Common myeloid progenitor, CD34-positive (primary cell): ENCODE measurements around the gene FXYD7.
A peak's percentile ranks its signal among the peaks of the same experiment; 100 is the strongest.

Source experiments
- CTCF ChIA-PET: fragments of 350-600 bp; sonication (Branson Sonifier 250); formaldehyde crosslinking; loops from one replicate; lab custom pipeline; 2021; ENCODE audit warnings: antibody characterized with exemption; lab: Charles Lee
- POLR2A ChIA-PET: fragments of 350-600 bp; sonication (Branson Sonifier 250); formaldehyde crosslinking; loops from one replicate; lab custom pipeline; 2021; ENCODE audit warnings: antibody characterized with exemption; lab: Charles Lee
- DNase-seq, 3 donors: peaks; one replicate each; pipeline versions ENCODE4 v3.0.0 to v3.0.0-alpha.2; 2013
- H3K27ac ChIP-seq, 2 experiments: 1 replicate in 1 of 2; 2 replicates in 1 of 2; pipeline ENCODE4 v1.7.0; 2013; ENCODE audit warnings: inconsistent platforms in 2 of 2, low read length in 2 of 2, mild to moderate bottlenecking in 2 of 2, low read depth in 1 of 2, moderate library complexity in 1 of 2; ENCODE audit not compliant: severe bottlenecking in 2 of 2, insufficient read depth in 1 of 2, poor library complexity in 1 of 2
- H3K27me3 ChIP-seq, 5 experiments: replicated peaks in 2 of 5; 1 replicate in 3 of 5; 2 replicates in 2 of 5; pipeline versions ENCODE4 v1.6.1 to v1.7.0; 2013; ENCODE audit warnings: low read length in 4 of 5, mild to moderate bottlenecking in 2 of 5, moderate library complexity in 2 of 5, inconsistent platforms in 1 of 5; ENCODE audit not compliant: insufficient read depth in 5 of 5, control insufficient read depth in 4 of 5
- H3K36me3 ChIP-seq, 4 experiments: 1 replicate in 2 of 4; 2 replicates in 2 of 4; pipeline versions ENCODE4 v1.6.1 to v1.7.0; 2013; ENCODE audit warnings: low read length in 3 of 4, control low read depth in 1 of 4, mild to moderate bottlenecking in 1 of 4; ENCODE audit not compliant: control insufficient read depth in 4 of 4, insufficient read depth in 4 of 4
- H3K4me1 ChIP-seq, 4 experiments: 1 replicate in 3 of 4; 2 replicates in 1 of 4; pipeline versions ENCODE4 v1.6.1 to v1.7.1; 2013; ENCODE audit warnings: low read length in 3 of 4, mild to moderate bottlenecking in 3 of 4, control low read depth in 1 of 4, inconsistent platforms in 1 of 4, moderate library complexity in 1 of 4; ENCODE audit not compliant: control insufficient read depth in 4 of 4, insufficient read depth in 4 of 4; ENCODE audit errors: control extremely low read depth in 1 of 4
- H3K4me3 ChIP-seq, 7 experiments: 1 replicate in 4 of 7; 2 replicates in 3 of 7; pipeline versions ENCODE4 v1.5.1 to v1.7.0; 2013; ENCODE audit warnings: mild to moderate bottlenecking in 7 of 7, low read length in 6 of 7, moderate library complexity in 6 of 7, inconsistent platforms in 2 of 7, low read depth in 2 of 7, control low read depth in 1 of 7; ENCODE audit not compliant: insufficient read depth in 4 of 7, control insufficient read depth in 1 of 7; ENCODE audit errors: extremely low read depth in 1 of 7
- H3K9me3 ChIP-seq, 5 experiments: 1 replicate in 4 of 5; 2 replicates in 1 of 5; pipeline versions ENCODE4 v1.6.1 to v1.7.1; 2013; ENCODE audit warnings: low read length in 4 of 5, mild to moderate bottlenecking in 2 of 5, inconsistent platforms in 1 of 5, low read depth in 1 of 5, moderate library complexity in 1 of 5; ENCODE audit not compliant: control insufficient read depth in 4 of 5, insufficient read depth in 2 of 5; ENCODE audit errors: control extremely low read depth in 1 of 5
- WGBS: methylation state at CpG from one replicate; pipeline ENCODE4 v1.1.5; 2013; ENCODE audit not compliant: insufficient coverage; 5-methylcytosine and 5-hydroxymethylcytosine counted together

FXYD7 gene

GRCh38 chr19:35168196-35168595, 25.1 kb downstream of the FXYD7 start:
- Histone ChIP-seq H3K4me1 (peaks cover 14 to 54% (median 39%) of the 10 kb centered on the region in 4 experiments), H3K4me3 (peak overlapping the region in 1 of 7 experiments; percentile 11), H3K27ac (peak overlapping the region in 1 of 2 experiments; percentile 69), H3K9me3 (peaks cover 0 to 26% (median 9%) of the 10 kb centered on the region in 5 experiments), H3K36me3 (peaks cover 17 to 69% (median 57%) of the 10 kb centered on the region in 4 experiments), H3K27me3 (no peaks in the 10 kb centered on the region)
- ChIA-PET POLR2A (interaction anchor here (0.6 to 1.1 kb wide), 3 partner anchors 14 to 142 kb away, joined by 3 to 6 read pairs (median 4); partner anchors contain the start of gene FXYD5), CTCF (interaction anchor here (0.9 to 4.2 kb wide), 6 partner anchors 9 to 33 kb away, joined by 3 to 18 read pairs (median 5); no protein-coding TSS in a partner anchor)
- 75% methylated on average over 2 of the region's 3 CpGs for WGBS
- DNase-seq, result peak in 1 of 3 donors; percentile 52

- Histone ChIP-seq H3K27ac (no peak overlapping the region), H3K4me1 (peaks cover 14 to 54% (median 39%) of the 10 kb centered on the region in 4 experiments), H3K27me3 (no peaks in the 10 kb centered on the region), H3K36me3 (peaks cover 8 to 58% (median 46%) of the 10 kb centered on the region in 4 experiments), H3K4me3 (no peak overlapping the region), H3K9me3 (peaks cover 0 to 18% (median 4%) of the 10 kb centered on the region in 5 experiments)
- no peak for DNase-seq
- POLR2A ChIA-PET, result interaction anchor here (1.1 kb wide), 2 partner anchors 15 to 41 kb away, joined by 5 to 6 read pairs; partner anchors contain the start of gene FXYD5
- WGBS, result 88% methylated on average over 11 of the region's 18 CpGs
- CTCF ChIA-PET, result interaction anchor here (0.9 to 4.2 kb wide), 7 partner anchors 10 to 31 kb away, joined by 3 to 18 read pairs (median 4); partner anchors contain the start of gene FXYD5
Observed at GRCh38 chr19:35169221-35169995, 26.4 kb downstream of the FXYD7 start.

GRCh38 chr19:35170359-35171061, 27.5 kb downstream of the FXYD7 start:
- Histone ChIP-seq H3K4me1 (peaks cover 14 to 54% (median 39%) of the 10 kb centered on the region in 4 experiments), H3K27ac (no peak overlapping the region), H3K9me3 (peaks cover 0 to 14% (median 4%) of the 10 kb centered on the region in 5 experiments), H3K4me3 (no peak overlapping the region), H3K36me3 (peaks cover 3 to 49% (median 36%) of the 10 kb centered on the region in 4 experiments), H3K27me3 (no peaks in the 10 kb centered on the region)
- WGBS, result 79% methylated on average over 5 of the region's 7 CpGs
- ChIA-PET POLR2A (interaction anchor here (1.1 kb wide), 1 partner anchor 29 kb away, joined by 4 read pairs; no protein-coding TSS in a partner anchor), CTCF (interaction anchor here (1.2 to 4.2 kb wide), 3 partner anchors 10 to 14 kb away, joined by 4 to 18 read pairs (median 11); no protein-coding TSS in a partner anchor)
- DNase-seq, result no peak

GRCh38 chr19:35171730-35172129, 28.7 kb downstream of the FXYD7 start:
- 20% methylated on average over 1 of the region's 3 CpGs for WGBS
- POLR2A ChIA-PET, result interaction anchor here (1.2 kb wide), 1 partner anchor 35 kb away, joined by 5 read pairs; no protein-coding TSS in a partner anchor
- H3K4me1 ChIP-seq, result peaks cover 11 to 54% (median 34%) of the 10 kb centered on the region in 4 experiments
- peaks cover 2 to 36% (median 26%) of the 10 kb centered on the region in 4 experiments for H3K36me3 ChIP-seq
- CTCF ChIA-PET, result interaction anchor here (1.0 to 1.8 kb wide), 5 partner anchors 9 to 121 kb away, joined by 3 to 6 read pairs (median 3); partner anchors contain the start of gene FXYD5
- H3K27me3 ChIP-seq, result no peaks in the 10 kb centered on the region
- DNase-seq, result peak in 2 of 3 donors; percentile 72 to 79
- H3K4me3 ChIP-seq, result no peak overlapping the region
- peaks cover 0 to 6% (median 0%) of the 10 kb centered on the region in 5 experiments for H3K9me3 ChIP-seq
- H3K27ac ChIP-seq, result peak overlapping the region in 1 of 2 experiments; percentile 49

- Histone ChIP-seq H3K4me1 (peaks cover 0 to 33% (median 15%) of the 10 kb centered on the region in 4 experiments), H3K9me3 (peaks cover 0 to 6% (median 0%) of the 10 kb centered on the region in 5 experiments), H3K27me3 (no peaks in the 10 kb centered on the region), H3K36me3 (peaks cover 2 to 26% (median 17%) of the 10 kb centered on the region in 4 experiments), H3K27ac (no peak overlapping the region), H3K4me3 (no peak overlapping the region)
- ChIA-PET CTCF (interaction anchor here (1.6 kb wide), 1 partner anchor 29 kb away, joined by 3 read pairs; no protein-coding TSS in a partner anchor), POLR2A (no interaction called here)
- DNase-seq, result no peak
- 94% methylated on average over 3 of the region's 6 CpGs for WGBS
Observed at GRCh38 chr19:35174226-35174625, 31.2 kb downstream of the FXYD7 start.

GRCh38 chr19:35176181-35176570, 33.1 kb downstream of the FXYD7 start:
- Histone ChIP-seq H3K27ac (no peak overlapping the region), H3K4me3 (no peak overlapping the region), H3K27me3 (no peaks in the 10 kb centered on the region), H3K4me1 (peaks cover 0 to 20% (median 18%) of the 10 kb centered on the region in 4 experiments), H3K9me3 (peaks cover 0 to 6% (median 0%) of the 10 kb centered on the region in 5 experiments), H3K36me3 (peaks cover 2 to 11% (median 5%) of the 10 kb centered on the region in 4 experiments)
- ChIA-PET CTCF (interaction anchor here (1.3 kb wide), 1 partner anchor 15 kb away, joined by 3 read pairs; no protein-coding TSS in a partner anchor), POLR2A (no interaction called here)
- DNase-seq, result no peak
- WGBS, result 97% methylated on average over 3 of the region's 3 CpGs
